GM12878 (cell line): Measurements from ENCODE around the gene IL5. TPM values are rescaled to one million over a fixed set of nuclear protein-coding genes. Genes with fewer than 3 reads are reported as not detected.

Experiments
- ATAC-seq: fragments of 200-7000 bp; cut with Tn5 transposase; 3 replicates; pipeline ENCODE4 v1.9.1; 2020; ENCODE audit warnings: mild to moderate bottlenecking, moderate library complexity
- BruUV-seq: library from RNA; stranded (reverse); fragments of 400-500 nt; replicated peaks from 2 replicates; lab custom pipeline; 2021; lab: Mats Ljungman, UMichigan
- CTCF ChIA-PET: fragments of 300-600 bp; sonication (Branson Sonifier 250); formaldehyde crosslinking; extraction: SDS; loops from one replicate; lab custom pipeline; 2021; ENCODE audit warnings: inconsistent platforms; lab: Yijun Ruan, JAX
- POLR2A ChIA-PET: fragments of 350-600 bp; formaldehyde crosslinking; extraction: SDS; loops from one replicate; lab custom pipeline; 2021; ENCODE audit warnings: inconsistent platforms; lab: Charles Lee
- RAD21 ChIA-PET: fragments of 300-600 bp; sonication (Branson Sonifier 250); formaldehyde crosslinking; loops from one replicate; lab custom pipeline; 2023; ENCODE audit warnings: antibody characterized with exemption; ENCODE audit not compliant: unreplicated experiment; lab: Charles Lee
- SMC1A ChIA-PET: fragments of 300-600 bp; sonication (Branson Sonifier 250); formaldehyde crosslinking; loops from one replicate; lab custom pipeline; 2023; ENCODE audit not compliant: unreplicated experiment, uncharacterized antibody; lab: Charles Lee
- DNase-seq: peaks from one replicate; pipeline ENCODE4 v3.0.0-alpha.2; 2011; ENCODE audit warnings: low read depth, low spot score
- FAIRE-seq: peaks from 3 replicates; lab custom pipeline; 2011; peaks lifted over from hg19 to GRCh38; lab: Jason Lieb, UNC
- H2AFZ ChIP-seq: 2 replicates; pipeline ENCODE4 v1.6.0; 2011; ENCODE audit warnings: low read depth, low read length, control low read depth; ENCODE audit not compliant: control insufficient read depth
- H3K27ac ChIP-seq: 2 replicates; pipeline ENCODE4 v1.5.1; 2011; ENCODE audit warnings: control low read depth; ENCODE audit not compliant: control insufficient read depth, insufficient read depth
- H3K27me3 ChIP-seq, 2 experiments: replicated peaks in 1 of 2; 2 replicates each; pipeline versions ENCODE4 v1.6.0 to v1.6.1; 2011; ENCODE audit warnings: low read length in 1 of 2; ENCODE audit not compliant: control insufficient read depth in 2 of 2, insufficient read depth in 2 of 2
- H3K36me3 ChIP-seq, 2 experiments: 2 replicates each; pipeline ENCODE4 v1.5.1; 2011; ENCODE audit warnings: low read length in 1 of 2; ENCODE audit not compliant: control insufficient read depth in 2 of 2, insufficient read depth in 2 of 2
- H3K4me1 ChIP-seq: 2 replicates; pipeline ENCODE4 v1.6.1; 2011; ENCODE audit warnings: mild to moderate bottlenecking, low read length, moderate library complexity, mixed read lengths; ENCODE audit not compliant: control insufficient read depth, insufficient read depth
- H3K4me2 ChIP-seq: 2 replicates; pipeline ENCODE4 v1.6.0; 2011; ENCODE audit warnings: control low read depth; ENCODE audit not compliant: control insufficient read depth, insufficient read depth
- H3K4me3 ChIP-seq: fragments of 200-600 bp; sonication (generic); 2 replicates; pipeline ENCODE4 v1.5.1; 2016
- H3K79me2 ChIP-seq: 2 replicates; pipeline ENCODE4 v1.6.0; 2011; ENCODE audit warnings: low read length; ENCODE audit not compliant: control insufficient read depth, insufficient read depth
- H3K9ac ChIP-seq: 2 replicates; pipeline ENCODE4 v1.8.0; 2011; ENCODE audit warnings: low read length, control low read depth, mixed read lengths; ENCODE audit not compliant: control insufficient read depth, insufficient read depth
- H3K9me3 ChIP-seq: replicated peaks from 3 replicates; pipeline ENCODE4 v1.5.1; 2011; ENCODE audit warnings: mild to moderate bottlenecking, low read length; ENCODE audit not compliant: control insufficient read depth, insufficient read depth
- H4K20me1 ChIP-seq: 2 replicates; pipeline ENCODE4 v1.6.0; 2011; ENCODE audit not compliant: control insufficient read depth, insufficient read depth
- CTCF ChIP-seq, 3 experiments: IDR thresholded peaks in 2 of 3; conservative IDR thresholded peaks in 1 of 3; 2 replicates each; pipeline ENCODE4 v1.5.1; 2011; ENCODE audit warnings: low read depth in 3 of 3, low read length in 3 of 3, mild to moderate bottlenecking in 3 of 3, control low read depth in 2 of 3, moderate library complexity in 2 of 3, inconsistent platforms in 1 of 3, mixed read lengths in 1 of 3; ENCODE audit not compliant: control insufficient read depth in 2 of 3, insufficient read depth in 1 of 3; ENCODE audit errors: extremely low read depth in 1 of 3
- RUNX3 ChIP-seq: IDR thresholded peaks from 2 replicates; pipeline ENCODE4 v1.6.1; 2012; ENCODE audit warnings: low read length, inconsistent platforms
- SIN3A ChIP-seq: IDR thresholded peaks from 2 replicates; pipeline ENCODE4 v1.6.1; 2012; ENCODE audit warnings: low read depth, low read length, improper control_type of control experiment
- SMARCA5 ChIP-seq: fragments of 450-650 bp; IDR thresholded peaks from 2 replicates; pipeline ENCODE4 v1.6.1; 2017; ENCODE audit warnings: mild to moderate bottlenecking
- SMC3 ChIP-seq: IDR thresholded peaks from 2 replicates; pipeline ENCODE4 v1.6.1; 2011; ENCODE audit warnings: low read length, improper control_type of control experiment, borderline replicate concordance
- YY1 ChIP-seq: IDR thresholded peaks from 2 replicates; pipeline ENCODE4 v1.6.1; 2011; ENCODE audit warnings: low read depth, mild to moderate bottlenecking, low read length
- ZBTB4 ChIP-seq: fragments of 450-650 bp; formaldehyde crosslinking; IDR thresholded peaks from 2 replicates; pipeline ENCODE4 v1.4.0; 2022; ENCODE audit warnings: mild to moderate bottlenecking, moderate library complexity
- WGBS: methylation state at CpG from one replicate; pipeline ENCODE4 v1.1.6; 2016; ENCODE audit warnings: low lambda C conversion rate; ENCODE audit not compliant: insufficient replicate concordance, insufficient coverage; ENCODE audit errors: missing lambda C conversion rate; 5-methylcytosine and 5-hydroxymethylcytosine counted together
- in situ Hi-C: fragments of 300-500 bp; cut with MboI; formaldehyde crosslinking; loops from 9 replicates; pipeline ENCODE4 v1.14.3; 2018; ENCODE audit warnings: mixed read lengths
- intact Hi-C: fragments of 100-400 bp; cut with micrococcal nuclease; formaldehyde crosslinking; loops from one replicate; pipeline ENCODE4 v1.14.2; 2022; ENCODE audit not compliant: unreplicated experiment
- polyA plus RNA-seq, 11 experiments: library from polyadenylated mRNA; depleted of rRNA in 4 of 11; unstranded in 6 of 11; stranded (reverse) in 5 of 11; fragments of >200 nt; fragmentation: Nextera tagmentation in 4 of 11; fragmentation: Illumina TruSeq in 1 of 11; extraction: Ambion mirVana in 4 of 11; extraction: Trizol in 1 of 11; gene quantifications; 1 replicate in 1 of 11; 2 replicates in 10 of 11; pipeline versions ENCODE4 v1.2.1 to v1.2.3, GENCODE V29; 2011 to 2016; ENCODE audit warnings: inconsistent platforms in 2 of 11, missing spikeins in 2 of 11, low read depth in 1 of 11
- total RNA-seq, 4 experiments: library from RNA; depleted of rRNA in 3 of 4; stranded (reverse); fragments of >200 nt in 3 of 4; fragmentation: Illumina TruSeq in 1 of 4; extraction: Trizol in 1 of 4; gene quantifications; 2 replicates each; pipeline versions ENCODE4 v1.2.1 to v1.2.3, GENCODE V29; 2013 to 2021

The IL5 gene
- total and polyA plus RNA-seq, 10 of the 15 experiments (the other 5 are each of a cell fraction or from before 2014, with no cell fraction given) = not detected

- SMC1A ChIA-PET = interaction anchor here (0.6 to 2.6 kb wide), 3 partner anchors 10 to 292 kb away, joined by 3 to 17 read pairs (median 3); no protein-coding TSS in a partner anchor
- Histone ChIP-seq H3K4me2 (no peak overlapping the region), H3K79me2 (no peaks in the 10 kb centered on the region), H3K4me1 (peaks cover 9% of the 10 kb centered on the region), H3K4me3 (no peak overlapping the region), H4K20me1 (no peaks in the 10 kb centered on the region), H3K9ac (no peak overlapping the region), H3K36me3 (no peaks in the 10 kb centered on the region), H3K27me3 (no peaks in the 10 kb centered on the region), H2AFZ (no peak overlapping the region), H3K27ac (no peak overlapping the region), H3K9me3 (peaks cover 10% of the 10 kb centered on the region; the same call in 2 of the 3 replicates)
- in situ Hi-C loops (no loop called here), intact Hi-C loops (no loop called here)
- TF ChIP-seq SIN3A (no peak), RUNX3 (peak; percentile 11; the same call in 1 of the 2 replicates)
- FAIRE-seq (no peak), ATAC-seq (no peak; the same call in 2 of the 3 replicates), DNase-seq (no peak)
- RAD21 ChIA-PET = interaction anchor here (1.0 to 1.5 kb wide), 5 partner anchors 9 to 184 kb away, joined by 3 to 5 read pairs (median 4); no protein-coding TSS in a partner anchor
- no TSS peak for BruUV-seq
- CTCF ChIA-PET = interaction anchor here (0.6 to 3.1 kb wide), 8 partner anchors 9 to 357 kb away, joined by 3 to 15 read pairs (median 6); partner anchors contain the start of genes GDF9 and UQCRQ
- POLR2A ChIA-PET = no interaction called here
These were observed 33.2 kb downstream of the IL5 start for GRCh38 chr5:132510076-132510475.

GRCh38 chr5:132506094-132506692 lies 37.1 kb downstream of the IL5 start:
- Histone ChIP-seq H2AFZ (peak overlapping the region; percentile 62), H3K27me3 (no peaks in the 10 kb centered on the region), H4K20me1 (no peaks in the 10 kb centered on the region), H3K4me1 (peaks cover 14% of the 10 kb centered on the region), H3K27ac (no peak overlapping the region), H3K36me3 (no peaks in the 10 kb centered on the region), H3K9me3 (peaks cover 9% of the 10 kb centered on the region; the same call in 2 of the 3 replicates), H3K9ac (no peak overlapping the region), H3K4me2 (no peak overlapping the region; the same call in none of the 2 replicates), H3K79me2 (no peaks in the 10 kb centered on the region), H3K4me3 (no peak overlapping the region)
- ATAC-seq (peak; percentile 89), DNase-seq (no peak), FAIRE-seq (peak; percentile 95)
- ChIA-PET CTCF (interaction anchor here (0.6 to 13.6 kb wide), 36 partner anchors 10 to 1036 kb away, joined by 3 to 481 read pairs (median 4); partner anchors contain the start of genes IL13 and SLC22A5), POLR2A (interaction anchor here (0.8 to 3.0 kb wide), 6 partner anchors 14 to 96 kb away, joined by 3 to 11 read pairs (median 4); no protein-coding TSS in a partner anchor), SMC1A (interaction anchor here (0.7 to 13.3 kb wide), 30 partner anchors 14 to 377 kb away, joined by 3 to 340 read pairs (median 4); partner anchors contain the start of gene IRF1), RAD21 (interaction anchor here (0.5 to 12.7 kb wide), 19 partner anchors 9 to 377 kb away, joined by 3 to 279 read pairs (median 5); partner anchors contain the start of genes CCNI2, IRF1 and KIF3A)
- 0% methylated on average over 1 of the region's 1 CpG for WGBS
- in situ Hi-C loops = loop anchor here (10.0 kb wide), 2 partner anchors 271 to 431 kb away; partner anchors contain the start of gene CSF2
- intact Hi-C loops = loop anchor here (1.0 kb wide), 2 partner anchors 20 to 377 kb away; no protein-coding TSS in a partner anchor
- no TSS peak for BruUV-seq
- TF ChIP-seq RUNX3 (peak; percentile 14; the same call in 1 of the 2 replicates), ZBTB4 (CRISPR knock-in tag) (no peak), SMARCA5 (peak; percentile 71), CTCF (IDR thresholded peaks at IDR 0.05 in 2 of 3, conservative IDR thresholded peaks at IDR 0.05 in 1 of 3; ENCODE audit: control insufficient read depth in 2 of 3, extremely low read depth in 1 of 3, insufficient read depth in 1 of 3, low read depth in 3 of 3, low read length in 3 of 3) (peak; percentile 69 to 77 (median 74)), SMC3 (peak; percentile 78; the same call in 1 of the 2 replicates), YY1 (0 out of 2 replicates have a peak, but pooled peaks have one; percentile 30)
